ENCODE results near the gene PDLIM4.

PDLIM4 gene

DNA sequence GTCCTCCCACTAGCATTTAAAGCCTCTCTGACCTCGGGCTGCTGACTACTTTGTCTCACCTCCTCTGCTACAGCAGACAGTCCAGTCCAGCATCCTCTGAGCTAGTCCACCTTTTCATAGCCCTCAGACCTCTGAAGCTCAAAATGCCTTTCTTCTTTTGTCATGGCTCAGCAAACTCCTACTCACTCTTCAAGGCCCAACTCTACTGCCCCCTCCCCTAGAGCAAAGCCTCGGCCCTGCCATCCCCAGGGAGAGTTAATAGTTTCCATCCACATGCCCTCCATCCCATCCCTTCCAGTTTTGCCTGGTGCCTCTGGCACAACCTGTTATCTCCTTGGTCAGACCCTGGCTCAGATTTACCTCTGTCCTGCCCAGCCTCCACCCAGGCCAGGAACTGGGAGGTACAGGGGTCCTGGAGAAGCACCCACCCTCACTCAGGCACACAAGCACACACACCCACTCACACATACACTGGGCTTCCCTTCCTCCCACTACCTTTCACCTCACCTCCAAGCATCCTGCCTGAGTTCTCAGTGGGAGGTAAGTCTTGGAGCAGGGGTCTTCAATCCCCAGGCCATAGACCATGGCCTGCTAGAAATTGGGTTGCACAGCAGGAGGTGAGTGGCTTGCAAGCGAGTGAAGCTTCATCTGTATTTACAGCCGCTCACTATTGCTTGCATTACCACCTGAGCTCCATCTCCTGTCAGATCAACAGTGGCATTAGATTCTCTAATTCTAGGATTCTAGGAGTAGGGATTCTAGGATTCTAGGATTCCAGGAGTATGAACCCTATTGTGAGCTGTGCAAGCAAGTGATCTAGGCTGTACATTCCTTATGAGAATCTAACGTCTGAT lies 18.1 kb downstream of the PDLIM4 start:
- no peak overlapping the region for H3K27ac ChIP-seq (ENCODE audit: low read depth, low read length)
- H3K9me3 ChIP-seq (ENCODE audit: control insufficient read depth, insufficient read depth, low read depth, low read length) = no peaks in the 10 kb centered on the region
- peaks cover 15% of the 10 kb centered on the region for H3K4me1 ChIP-seq (ENCODE audit: control insufficient read depth, insufficient read depth, low read length)
- no peaks in the 10 kb centered on the region for H3K27me3 ChIP-seq (ENCODE audit: control insufficient read depth, insufficient read depth, low read length)
- H3K36me3 ChIP-seq (ENCODE audit: control insufficient read depth, insufficient read depth, low read length) = no peaks in the 10 kb centered on the region
- no peak overlapping the region for H3K4me3 ChIP-seq (ENCODE audit: low read depth, low read length)
- no peak overlapping the region for H3K9ac ChIP-seq (ENCODE audit: low read length)

DNA sequence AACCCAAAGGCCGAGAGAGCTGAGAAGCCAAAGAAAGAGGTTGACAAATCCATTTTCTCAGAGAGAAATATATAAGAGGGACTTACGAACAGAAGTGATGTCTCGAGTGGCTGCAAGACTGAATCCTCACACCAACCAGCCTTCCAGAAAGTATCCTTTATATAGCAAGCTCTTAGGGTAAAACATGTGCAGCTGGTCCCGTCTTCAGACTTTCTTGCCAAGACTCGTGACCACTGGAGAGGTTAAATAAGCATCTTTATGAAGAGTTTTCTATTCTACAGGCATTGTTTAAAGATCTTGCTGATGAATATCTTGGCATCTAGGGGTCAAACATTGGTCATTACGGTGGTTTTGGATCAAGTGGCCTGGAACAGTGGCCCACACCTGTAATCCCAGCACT lies 19.8 kb downstream of the PDLIM4 start:
- Histone ChIP-seq H3K27ac (ENCODE audit: low read depth, low read length) (no peak overlapping the region), H3K9ac (ENCODE audit: low read length) (no peak overlapping the region), H3K4me3 (ENCODE audit: low read depth, low read length) (no peak overlapping the region), H3K36me3 (ENCODE audit: control insufficient read depth, insufficient read depth, low read length) (no peaks in the 10 kb centered on the region), H3K4me1 (ENCODE audit: control insufficient read depth, insufficient read depth, low read length) (peaks cover 15% of the 10 kb centered on the region), H3K9me3 (ENCODE audit: control insufficient read depth, insufficient read depth, low read depth, low read length) (no peaks in the 10 kb centered on the region), H3K27me3 (ENCODE audit: control insufficient read depth, insufficient read depth, low read length) (no peaks in the 10 kb centered on the region)

DNA sequence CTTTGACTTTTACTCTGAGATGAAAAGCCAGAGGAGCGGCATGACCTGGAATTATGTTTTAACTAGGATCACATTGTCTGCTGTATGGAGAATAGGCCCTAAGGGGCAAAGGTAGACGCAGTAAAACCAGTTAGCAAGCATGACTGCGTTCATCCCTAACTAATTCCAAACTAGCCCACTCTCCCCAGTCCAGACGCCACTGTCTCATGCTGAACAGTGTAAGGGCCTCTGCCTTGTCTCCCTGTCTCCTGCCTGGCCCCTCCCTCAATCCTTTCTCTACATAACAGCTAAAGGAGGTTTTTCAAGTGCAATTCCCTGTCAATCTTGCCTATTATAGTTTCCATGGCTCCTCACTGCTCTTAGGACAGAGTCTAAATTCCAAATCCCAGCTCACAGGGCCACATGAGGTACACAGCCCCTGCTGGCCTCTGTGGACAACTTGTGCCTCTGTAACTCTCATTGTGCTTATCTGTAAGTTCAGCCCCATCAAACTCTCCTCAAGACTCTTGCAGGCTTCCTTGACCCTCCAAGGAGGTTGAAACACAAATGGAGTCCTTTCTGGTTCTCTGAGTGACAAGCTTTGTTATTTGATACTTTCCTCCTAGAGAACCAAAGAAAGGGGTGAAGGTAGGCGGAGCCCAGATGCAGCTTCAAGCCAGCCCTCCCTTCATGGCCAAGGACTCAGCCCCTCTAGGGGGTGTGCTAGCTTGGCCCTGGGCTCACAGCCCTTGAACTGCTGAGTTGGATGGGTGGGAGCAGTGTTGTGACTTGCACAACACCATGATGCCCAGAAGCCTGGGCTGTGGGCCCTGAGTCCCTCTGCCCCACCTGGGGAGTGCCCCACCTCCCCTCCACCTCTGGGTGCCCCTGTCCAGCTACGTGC lies 20.7 kb downstream of the PDLIM4 start:
- Histone ChIP-seq H3K4me3 (ENCODE audit: low read depth, low read length) (no peak overlapping the region), H3K4me1 (ENCODE audit: control insufficient read depth, insufficient read depth, low read length) (peaks cover 12% of the 10 kb centered on the region), H3K27me3 (ENCODE audit: control insufficient read depth, insufficient read depth, low read length) (no peaks in the 10 kb centered on the region), H3K9me3 (ENCODE audit: control insufficient read depth, insufficient read depth, low read depth, low read length) (no peaks in the 10 kb centered on the region), H3K36me3 (ENCODE audit: control insufficient read depth, insufficient read depth, low read length) (no peaks in the 10 kb centered on the region), H3K27ac (ENCODE audit: low read depth, low read length) (no peak overlapping the region), H3K9ac (ENCODE audit: low read length) (no peak overlapping the region)

DNA sequence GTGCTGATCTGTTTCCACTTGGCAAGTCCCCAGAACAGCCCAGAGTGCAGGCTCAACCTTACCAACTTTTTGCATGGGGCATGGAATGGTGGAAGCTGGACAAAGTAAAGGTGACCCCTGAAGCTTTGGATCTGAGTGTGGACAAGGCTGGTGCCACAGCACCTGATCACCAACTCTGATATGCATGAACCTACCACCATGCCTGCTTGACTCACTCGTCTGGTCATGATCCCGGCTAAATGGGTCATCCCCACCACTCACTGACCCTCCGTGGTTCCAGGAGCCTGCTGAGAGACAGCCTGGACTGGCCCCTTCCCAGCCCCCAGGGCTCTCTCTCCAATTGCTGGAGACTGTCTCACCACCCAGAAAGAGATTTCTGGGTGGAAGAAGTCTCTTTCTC lies 22.3 kb downstream of the PDLIM4 start:
- no peaks in the 10 kb centered on the region for H3K27me3 ChIP-seq (ENCODE audit: control insufficient read depth, insufficient read depth, low read length)
- H3K36me3 ChIP-seq (ENCODE audit: control insufficient read depth, insufficient read depth, low read length) = no peaks in the 10 kb centered on the region
- no peak overlapping the region for H3K27ac ChIP-seq (ENCODE audit: low read depth, low read length)
- H3K4me3 ChIP-seq (ENCODE audit: low read depth, low read length) = no peak overlapping the region
- no peak overlapping the region for H3K9ac ChIP-seq (ENCODE audit: low read length)
- peaks cover 12% of the 10 kb centered on the region for H3K4me1 ChIP-seq (ENCODE audit: control insufficient read depth, insufficient read depth, low read length)
- H3K9me3 ChIP-seq (ENCODE audit: control insufficient read depth, insufficient read depth, low read depth, low read length) = no peaks in the 10 kb centered on the region

DNA sequence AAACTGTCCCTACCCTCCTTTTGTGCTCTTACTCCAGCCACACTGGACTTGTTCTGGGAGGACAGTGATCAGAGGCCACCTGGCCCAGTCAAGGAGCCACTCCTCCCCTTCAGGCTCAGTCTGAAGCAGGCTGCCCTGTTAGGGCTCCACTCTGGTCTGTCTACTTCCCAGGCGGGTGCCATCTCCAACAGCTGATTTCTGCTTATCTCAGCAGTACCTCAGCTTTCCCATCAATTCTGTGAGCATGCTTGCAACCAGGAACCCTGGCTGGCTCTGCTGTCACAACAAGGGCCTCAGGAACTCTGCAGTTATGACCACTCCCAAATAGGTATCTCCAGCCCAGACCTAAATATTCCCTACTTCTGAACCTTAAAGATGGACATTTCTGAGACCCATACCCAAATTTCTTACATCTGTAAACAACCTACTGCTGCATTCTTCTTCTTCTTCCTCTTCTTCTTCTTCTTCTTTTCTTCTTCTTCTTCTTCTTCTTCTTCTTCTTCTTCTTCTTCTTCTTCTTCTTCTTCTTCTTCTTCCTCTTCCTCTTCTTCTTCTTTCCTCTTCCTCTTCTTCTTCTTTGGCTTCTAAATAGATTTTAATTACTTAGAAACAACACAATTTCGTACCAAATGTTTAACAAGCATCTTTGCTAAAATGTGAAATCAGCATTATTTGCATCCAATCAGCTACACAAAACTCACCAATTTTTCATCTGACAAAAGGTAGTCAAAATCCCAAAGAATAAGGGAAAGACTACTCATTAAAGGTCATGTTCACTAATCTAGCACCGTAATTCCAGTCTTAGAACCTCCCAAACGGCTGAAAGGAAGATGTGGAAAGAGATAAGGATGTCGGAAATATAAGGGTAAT lies 23.1 kb downstream of the PDLIM4 start:
- Histone ChIP-seq H3K27me3 (ENCODE audit: control insufficient read depth, insufficient read depth, low read length) (no peaks in the 10 kb centered on the region), H3K4me1 (ENCODE audit: control insufficient read depth, insufficient read depth, low read length) (peaks cover 12% of the 10 kb centered on the region), H3K36me3 (ENCODE audit: control insufficient read depth, insufficient read depth, low read length) (no peaks in the 10 kb centered on the region), H3K27ac (ENCODE audit: low read depth, low read length) (no peak overlapping the region), H3K9ac (ENCODE audit: low read length) (no peak overlapping the region), H3K4me3 (ENCODE audit: low read depth, low read length) (no peak overlapping the region), H3K9me3 (ENCODE audit: control insufficient read depth, insufficient read depth, low read depth, low read length) (no peaks in the 10 kb centered on the region)

DNA sequence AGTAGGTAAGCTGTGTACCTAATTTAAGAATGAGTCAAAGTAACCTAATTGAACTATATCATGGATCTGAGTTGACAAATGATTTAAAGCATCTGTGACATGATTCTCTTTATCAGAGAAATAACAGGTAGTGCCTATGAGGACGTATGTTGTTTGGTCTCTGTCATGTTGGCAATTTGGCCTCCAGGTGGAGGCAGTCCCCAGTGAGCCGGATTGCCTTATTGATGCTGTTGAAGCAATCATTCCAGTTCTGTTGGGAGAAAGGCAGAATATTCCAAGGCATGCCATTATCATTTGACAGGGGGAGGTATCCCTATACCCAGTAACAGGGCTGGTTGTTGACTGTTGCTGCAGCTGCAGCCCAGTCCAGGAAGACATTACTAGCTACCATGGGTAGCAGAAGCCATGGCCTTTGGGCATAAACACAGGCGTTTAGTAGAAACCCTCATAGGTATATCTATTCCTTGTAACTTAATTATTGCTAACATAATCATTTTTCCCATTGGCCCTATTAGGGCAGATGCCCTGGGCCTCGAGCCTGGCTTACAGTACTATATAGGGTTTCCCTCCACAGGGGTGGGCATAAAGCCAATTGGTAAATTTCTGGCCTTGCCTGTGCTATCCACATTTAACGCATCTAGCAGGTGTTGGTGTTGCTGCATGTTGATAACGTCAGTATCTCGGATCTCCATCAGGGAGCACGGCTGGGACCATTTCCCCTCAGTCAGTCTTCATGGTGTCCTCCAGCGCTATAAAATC lies 24.5 kb downstream of the PDLIM4 start:
- Histone ChIP-seq H3K4me1 (ENCODE audit: control insufficient read depth, insufficient read depth, low read length) (peaks cover 12% of the 10 kb centered on the region), H3K27me3 (ENCODE audit: control insufficient read depth, insufficient read depth, low read length) (no peaks in the 10 kb centered on the region), H3K36me3 (ENCODE audit: control insufficient read depth, insufficient read depth, low read length) (no peaks in the 10 kb centered on the region), H3K9me3 (ENCODE audit: control insufficient read depth, insufficient read depth, low read depth, low read length) (no peaks in the 10 kb centered on the region), H3K27ac (ENCODE audit: low read depth, low read length) (no peak overlapping the region), H3K4me3 (ENCODE audit: low read depth, low read length) (no peak overlapping the region), H3K9ac (ENCODE audit: low read length) (no peak overlapping the region)

DNA sequence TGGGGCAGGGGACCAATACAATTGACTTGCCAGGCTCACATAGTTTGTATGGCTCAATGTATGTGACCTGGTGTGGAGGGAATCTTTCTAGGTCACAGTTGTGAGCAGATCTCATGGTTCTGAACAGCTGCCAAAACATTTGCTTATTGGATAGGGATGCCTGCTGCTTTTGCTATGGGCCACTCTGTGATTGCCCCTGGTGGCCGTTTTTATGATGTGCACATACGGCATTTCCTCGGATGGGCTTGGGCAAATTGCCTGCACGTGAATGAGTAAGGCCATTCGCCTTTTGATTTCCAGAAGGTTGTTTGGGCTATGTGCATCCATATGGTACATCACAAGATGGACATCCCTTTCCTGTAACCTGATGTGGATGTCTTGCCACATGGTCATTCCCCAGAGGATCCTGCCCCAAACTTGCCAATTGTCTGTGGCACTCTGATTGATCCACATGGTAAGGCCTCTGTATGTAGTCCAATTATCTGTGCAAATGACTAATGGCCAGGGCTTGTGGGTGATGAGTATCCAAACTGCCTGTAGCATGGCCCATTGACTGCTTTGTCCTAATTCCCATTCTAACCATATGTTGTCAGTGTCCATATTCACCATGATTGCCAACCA lies 26.0 kb downstream of the PDLIM4 start:
- H3K4me1 ChIP-seq (ENCODE audit: control insufficient read depth, insufficient read depth, low read length) = peaks cover 4% of the 10 kb centered on the region
- no peak overlapping the region for H3K27ac ChIP-seq (ENCODE audit: low read depth, low read length)
- H3K4me3 ChIP-seq (ENCODE audit: low read depth, low read length) = no peak overlapping the region
- H3K9ac ChIP-seq (ENCODE audit: low read length) = no peak overlapping the region
- no peaks in the 10 kb centered on the region for H3K9me3 ChIP-seq (ENCODE audit: control insufficient read depth, insufficient read depth, low read depth, low read length)
- no peaks in the 10 kb centered on the region for H3K27me3 ChIP-seq (ENCODE audit: control insufficient read depth, insufficient read depth, low read length)
- H3K36me3 ChIP-seq (ENCODE audit: control insufficient read depth, insufficient read depth, low read length) = no peaks in the 10 kb centered on the region

DNA sequence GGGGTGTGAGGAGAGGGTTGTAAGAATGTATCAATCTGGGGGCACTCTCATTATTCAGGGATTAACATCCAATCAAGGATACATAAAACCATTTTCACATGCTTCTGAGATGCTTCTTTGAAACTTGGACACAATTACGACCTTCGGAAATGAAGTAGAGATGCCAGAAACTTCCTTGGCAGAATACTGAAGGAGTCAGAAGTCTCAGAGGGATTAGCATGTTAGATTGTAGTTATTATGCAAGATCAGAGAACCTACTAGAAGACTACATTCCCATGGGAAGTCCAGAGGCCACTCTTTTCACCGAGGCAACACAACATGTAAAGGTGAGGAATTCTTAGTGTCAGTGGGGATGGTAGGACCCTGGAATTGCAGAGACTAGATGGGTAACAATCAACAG lies 31.6 kb downstream of the PDLIM4 start:
- Histone ChIP-seq H3K4me3 (ENCODE audit: low read depth, low read length) (no peak overlapping the region), H3K9ac (ENCODE audit: low read length) (no peak overlapping the region), H3K36me3 (ENCODE audit: control insufficient read depth, insufficient read depth, low read length) (no peaks in the 10 kb centered on the region), H3K9me3 (ENCODE audit: control insufficient read depth, insufficient read depth, low read depth, low read length) (no peaks in the 10 kb centered on the region), H3K27ac (ENCODE audit: low read depth, low read length) (no peak overlapping the region), H3K4me1 (ENCODE audit: control insufficient read depth, insufficient read depth, low read length) (peaks cover 8% of the 10 kb centered on the region), H3K27me3 (ENCODE audit: control insufficient read depth, insufficient read depth, low read length) (no peaks in the 10 kb centered on the region)

DNA sequence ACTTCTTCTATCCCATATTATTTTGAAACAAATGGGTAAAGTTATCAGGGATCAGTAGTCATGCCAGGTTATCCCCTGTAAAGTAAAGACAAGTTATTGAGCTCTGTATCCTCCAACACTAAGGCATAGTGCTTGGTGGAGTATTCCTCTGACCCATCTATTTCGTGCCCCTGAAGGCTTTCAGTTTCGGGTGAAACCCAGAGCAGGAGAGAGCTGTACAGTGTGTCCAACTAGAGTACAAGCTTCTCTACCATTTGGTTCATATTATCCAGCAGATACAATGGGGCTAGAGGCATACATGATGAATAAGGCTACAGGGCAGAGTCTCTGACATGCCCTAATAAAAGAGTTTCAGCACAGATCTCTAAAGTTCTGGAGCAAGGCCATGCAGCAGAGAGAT lies 33.5 kb downstream of the PDLIM4 start:
- H3K4me1 ChIP-seq (ENCODE audit: control insufficient read depth, insufficient read depth, low read length) = peaks cover 17% of the 10 kb centered on the region
- no peaks in the 10 kb centered on the region for H3K36me3 ChIP-seq (ENCODE audit: control insufficient read depth, insufficient read depth, low read length)
- no peaks in the 10 kb centered on the region for H3K9me3 ChIP-seq (ENCODE audit: control insufficient read depth, insufficient read depth, low read depth, low read length)

More for the DNA sequence above, 33.5 kb downstream of the PDLIM4 start:
- Histone ChIP-seq H3K9ac (ENCODE audit: low read length) (no peak overlapping the region), H3K27me3 (ENCODE audit: control insufficient read depth, insufficient read depth, low read length) (peaks cover 19% of the 10 kb centered on the region), H3K27ac (ENCODE audit: low read depth, low read length) (no peak overlapping the region), H3K4me3 (ENCODE audit: low read depth, low read length) (no peak overlapping the region)
